Mesothelial cell of epicardium (in vitro differentiated cells): ENCODE results near the gene PNMA1. TPM values are rescaled to one million over a fixed set of nuclear protein-coding genes. Genes with fewer than 3 reads are reported as not detected.

Experiments
- DNase-seq, 2 experiments: peaks; one replicate each; pipeline ENCODE4 v3.0.0; 2021; ENCODE audit warnings: low spot score in 2 of 2; ENCODE audit not compliant: unreplicated experiment in 2 of 2
- H3K27ac Mint-ChIP-seq: 2 replicates; pipeline ENCODE4 v1.8.0; 2021; ENCODE audit warnings: mixed read lengths
- H3K27me3 Mint-ChIP-seq: 2 replicates; pipeline ENCODE4 v1.8.0; 2021; ENCODE audit warnings: low read depth, mixed read lengths
- H3K36me3 Mint-ChIP-seq: 2 replicates; pipeline ENCODE4 v1.8.0; 2021; ENCODE audit warnings: mixed read lengths
- H3K4me1 Mint-ChIP-seq: 2 replicates; pipeline ENCODE4 v1.8.0; 2021; ENCODE audit warnings: mixed read lengths
- H3K4me3 Mint-ChIP-seq: 2 replicates; pipeline ENCODE4 v1.8.0; 2021; ENCODE audit warnings: mild to moderate bottlenecking, moderate library complexity, mixed read lengths
- H3K9me3 Mint-ChIP-seq: 2 replicates; pipeline ENCODE4 v1.8.0; 2021; ENCODE audit warnings: mixed read lengths
- CTCF ChIP-seq: fragments of 200-600 bp; sonication (generic); IDR thresholded peaks from one replicate; pipeline ENCODE4 v1.5.0; 2021; ENCODE audit warnings: antibody characterized with exemption; ENCODE audit not compliant: unreplicated experiment
- total RNA-seq: library from RNA; stranded (reverse); gene quantifications from 3 replicates; pipeline ENCODE4 v1.2.1, GENCODE V29; 2021

PNMA1 gene
- total RNA-seq: 46.4 to 48.6 TPM (median 47.7 TPM) in 3 replicates

GRCh38 chr14:73713803-73714655 lies at the start of gene PNMA1:
TSS of gene PNMA1 (minus strand) at chr14:73714384. CDS start at chr14:73713639, 745 bp downstream.
- Mint-ChIP-seq H3K36me3 (peaks cover 9% of the 10 kb centered on the region), H3K4me3 (peak within 1 kb of the TSS; percentile 84), H3K27me3 (no peaks in the 10 kb centered on the region), H3K27ac (peak within 1 kb of the TSS; percentile 97), H3K4me1 (peaks cover 44% of the 10 kb centered on the region), H3K9me3 (no peaks in the 10 kb centered on the region)
- TF ChIP-seq CTCF: no peak
- DNase-seq: peak; percentile 86 to 88

GRCh38 chr14:73763396-73763795 lies 49.2 kb upstream of the PNMA1 start:
- no peaks in the 10 kb centered on the region for H3K9me3 Mint-ChIP-seq
- H3K27ac Mint-ChIP-seq: peak overlapping the region; percentile 78
- DNase-seq: no peak
- no peaks in the 10 kb centered on the region for H3K27me3 Mint-ChIP-seq
- H3K36me3 Mint-ChIP-seq: no peaks in the 10 kb centered on the region
- H3K4me1 Mint-ChIP-seq: peaks cover 55% of the 10 kb centered on the region
- no peak for TF ChIP-seq CTCF
- no peak overlapping the region for H3K4me3 Mint-ChIP-seq

- no peak overlapping the region for H3K4me3 Mint-ChIP-seq
- H3K27me3 Mint-ChIP-seq: no peaks in the 10 kb centered on the region
- no peaks in the 10 kb centered on the region for H3K36me3 Mint-ChIP-seq
- H3K9me3 Mint-ChIP-seq: no peaks in the 10 kb centered on the region
- H3K4me1 Mint-ChIP-seq: peaks cover 64% of the 10 kb centered on the region
- H3K27ac Mint-ChIP-seq: peak overlapping the region; percentile 99
- DNase-seq: no peak
- no peak for TF ChIP-seq CTCF
Observed at GRCh38 chr14:73762375-73762822, 48.2 kb upstream of the PNMA1 start.

- DNase-seq: no peak
- Mint-ChIP-seq H3K4me3 (no peak overlapping the region), H3K4me1 (peaks cover 68% of the 10 kb centered on the region), H3K36me3 (no peaks in the 10 kb centered on the region), H3K9me3 (no peaks in the 10 kb centered on the region), H3K27me3 (no peaks in the 10 kb centered on the region), H3K27ac (peak overlapping the region; percentile 99)
- TF ChIP-seq CTCF: no peak
Observed at GRCh38 chr14:73761618-73762355, 47.6 kb upstream of the PNMA1 start.

- no peaks in the 10 kb centered on the region for H3K36me3 Mint-ChIP-seq
- H3K4me3 Mint-ChIP-seq: peak overlapping the region; percentile 81
- no peaks in the 10 kb centered on the region for H3K9me3 Mint-ChIP-seq
- peaks cover 74% of the 10 kb centered on the region for H3K4me1 Mint-ChIP-seq
- no peak for DNase-seq
- peak overlapping the region; percentile 99 for H3K27ac Mint-ChIP-seq
- no peak for TF ChIP-seq CTCF
- no peaks in the 10 kb centered on the region for H3K27me3 Mint-ChIP-seq
Observed at GRCh38 chr14:73760598-73761586, 46.7 kb upstream of the PNMA1 start.
